Smooth muscle cell (in vitro differentiated cells): ENCODE measurements around the gene AKR1B15. TPM values are rescaled to one million over a fixed set of nuclear protein-coding genes. Genes with fewer than 3 reads are reported as not detected.
A peak's percentile ranks its signal among the peaks of the same experiment; 100 is the strongest.

Experiments used
- DNase-seq: peaks from one replicate; lab custom pipeline; 2025; ENCODE audit not compliant: unreplicated experiment; lab: John Stamatoyannopoulos, UW
- H2AFZ ChIP-seq: fragments of 200-600 bp; sonication (generic); 2 replicates; pipeline ENCODE4 v1.6.0; 2016; ENCODE audit warnings: antibody characterized with exemption, low read depth, mild to moderate bottlenecking
- H3F3A ChIP-seq: fragments of 200-600 bp; sonication (generic); 2 replicates; pipeline ENCODE4 v1.6.0; 2017; ENCODE audit warnings: antibody characterized with exemption, low read depth
- H3K27ac ChIP-seq: fragments of 200-600 bp; sonication (generic); 2 replicates; pipeline ENCODE4 v1.5.1; 2016; ENCODE audit warnings: low read depth, mild to moderate bottlenecking
- H3K27me3 ChIP-seq: fragments of 200-600 bp; sonication (generic); 2 replicates; pipeline ENCODE4 v1.6.1; 2016; ENCODE audit warnings: low read depth, mild to moderate bottlenecking
- H3K36me3 ChIP-seq: fragments of 200-600 bp; sonication (generic); 2 replicates; pipeline ENCODE4 v1.5.1; 2016; ENCODE audit warnings: low read depth
- H3K4me1 ChIP-seq: fragments of 200-600 bp; sonication (generic); 2 replicates; pipeline ENCODE4 v1.5.1; 2016; ENCODE audit warnings: low read depth
- H3K4me2 ChIP-seq: fragments of 200-600 bp; sonication (generic); 2 replicates; pipeline ENCODE4 v1.6.0; 2016; ENCODE audit warnings: mild to moderate bottlenecking
- H3K4me3 ChIP-seq: fragments of 200-600 bp; sonication (generic); 2 replicates; pipeline ENCODE4 v1.5.1; 2016; ENCODE audit warnings: mild to moderate bottlenecking
- H3K79me2 ChIP-seq: fragments of 200-600 bp; sonication (generic); 2 replicates; pipeline ENCODE4 v1.6.0; 2016; ENCODE audit warnings: low read depth, mild to moderate bottlenecking
- H3K9ac ChIP-seq: fragments of 200-600 bp; sonication (generic); 2 replicates; pipeline ENCODE4 v1.6.0; 2016; ENCODE audit warnings: low read depth
- H3K9me3 ChIP-seq: fragments of 200-600 bp; sonication (generic); replicated peaks from 2 replicates; pipeline ENCODE4 v1.5.1; 2016; ENCODE audit warnings: low read depth
- H4K20me1 ChIP-seq: fragments of 200-600 bp; sonication (generic); 2 replicates; pipeline ENCODE4 v1.6.0; 2016; ENCODE audit warnings: low read depth
- WGBS: methylation state at CpG from one replicate; pipeline ENCODE4 v1.1.7; 2016; ENCODE audit warnings: low lambda C conversion rate; 5-methylcytosine and 5-hydroxymethylcytosine counted together
- polyA plus RNA-seq: library from polyadenylated mRNA; unstranded; fragments of >200 nt; fragmentation: Nextera tagmentation; extraction: Ambion mirVana; gene quantifications from 2 replicates; pipeline ENCODE4 v1.2.1, GENCODE V29; 2016
- total RNA-seq: library from RNA; depleted of rRNA; stranded (reverse); fragments of >200 nt; gene quantifications from 2 replicates; pipeline ENCODE4 v1.2.3, GENCODE V29; 2014
- TF ChIP-seq, protein P1 (sequence below): fragments of 200-600 bp; sonication (generic); IDR thresholded peaks from 2 replicates; pipeline ENCODE4 v1.5.1; 2017; ENCODE audit warnings: borderline replicate concordance, mild to moderate bottlenecking, antibody characterized with exemption; ENCODE audit not compliant: insufficient read depth, poor library complexity, severe bottlenecking

The AKR1B15 gene
- total and polyA plus RNA-seq, 2 experiments from 2014 or later = 0.43 to 0.81 TPM

DNA sequence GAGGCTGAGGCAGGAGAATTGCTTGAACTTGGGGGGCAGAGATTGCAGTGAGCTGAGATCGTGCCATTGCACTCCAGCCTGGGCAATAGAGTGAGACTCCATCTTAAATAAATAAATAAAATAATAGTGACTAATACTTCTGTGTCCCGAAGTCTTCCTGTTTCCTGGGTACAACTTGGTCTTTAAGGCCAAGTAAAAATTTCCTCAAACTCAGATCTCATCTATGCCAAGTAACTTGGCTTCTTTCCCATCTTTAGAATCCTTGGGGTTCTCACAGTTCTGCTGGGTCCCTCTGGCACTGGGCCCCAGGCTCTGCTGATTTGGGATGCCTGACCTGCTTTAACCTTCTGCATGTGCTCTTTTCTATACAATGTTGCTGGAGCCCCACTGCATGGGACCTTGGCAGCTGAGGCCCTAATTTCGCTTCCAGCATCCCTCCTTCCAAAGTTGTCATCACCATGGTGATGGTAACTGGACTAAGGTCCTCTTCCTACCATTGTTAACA lies 44.2 kb upstream of the AKR1B15 start:
- WGBS = 92% methylated on average over 3 of the region's 3 CpGs
- no peaks in the 10 kb centered on the region for H3K27me3 ChIP-seq
- no peak for DNase-seq
- H3K27ac ChIP-seq = no peak overlapping the region
- H3K4me3 ChIP-seq = no peak overlapping the region
- no peaks in the 10 kb centered on the region for H3K9me3 ChIP-seq
- no peak overlapping the region for H2AFZ ChIP-seq
- no peaks in the 10 kb centered on the region for H4K20me1 ChIP-seq
- TF ChIP-seq, protein P1, sequence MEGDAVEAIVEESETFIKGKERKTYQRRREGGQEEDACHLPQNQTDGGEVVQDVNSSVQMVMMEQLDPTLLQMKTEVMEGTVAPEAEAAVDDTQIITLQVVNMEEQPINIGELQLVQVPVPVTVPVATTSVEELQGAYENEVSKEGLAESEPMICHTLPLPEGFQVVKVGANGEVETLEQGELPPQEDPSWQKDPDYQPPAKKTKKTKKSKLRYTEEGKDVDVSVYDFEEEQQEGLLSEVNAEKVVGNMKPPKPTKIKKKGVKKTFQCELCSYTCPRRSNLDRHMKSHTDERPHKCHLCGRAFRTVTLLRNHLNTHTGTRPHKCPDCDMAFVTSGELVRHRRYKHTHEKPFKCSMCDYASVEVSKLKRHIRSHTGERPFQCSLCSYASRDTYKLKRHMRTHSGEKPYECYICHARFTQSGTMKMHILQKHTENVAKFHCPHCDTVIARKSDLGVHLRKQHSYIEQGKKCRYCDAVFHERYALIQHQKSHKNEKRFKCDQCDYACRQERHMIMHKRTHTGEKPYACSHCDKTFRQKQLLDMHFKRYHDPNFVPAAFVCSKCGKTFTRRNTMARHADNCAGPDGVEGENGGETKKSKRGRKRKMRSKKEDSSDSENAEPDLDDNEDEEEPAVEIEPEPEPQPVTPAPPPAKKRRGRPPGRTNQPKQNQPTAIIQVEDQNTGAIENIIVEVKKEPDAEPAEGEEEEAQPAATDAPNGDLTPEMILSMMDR = no peak
- no peaks in the 10 kb centered on the region for H3K79me2 ChIP-seq
- no peaks in the 10 kb centered on the region for H3K4me1 ChIP-seq
- no peaks in the 10 kb centered on the region for H3K36me3 ChIP-seq
- no peaks in the 10 kb centered on the region for H3F3A ChIP-seq
- no peak overlapping the region for H3K4me2 ChIP-seq
- H3K9ac ChIP-seq = no peak overlapping the region

DNA sequence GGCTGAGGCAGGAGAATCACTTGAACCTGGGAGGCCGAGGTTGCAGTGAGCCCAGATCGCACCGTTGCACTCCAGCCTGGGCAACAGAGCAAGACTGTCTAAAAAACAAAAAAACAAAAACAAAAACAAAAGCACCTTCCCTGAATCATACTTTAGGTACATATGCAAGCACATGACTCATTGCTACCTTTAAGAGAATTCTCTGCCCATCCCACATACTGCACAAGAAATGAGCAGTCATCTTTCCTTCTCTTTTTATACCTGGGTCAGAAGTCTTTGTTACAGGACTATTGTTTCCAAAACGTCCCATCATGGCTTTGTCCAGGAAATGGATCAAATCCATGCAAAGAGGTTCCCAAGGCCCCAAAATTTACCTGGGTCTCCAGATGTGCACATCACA lies 43.1 kb upstream of the AKR1B15 start:
- no peaks in the 10 kb centered on the region for H3K36me3 ChIP-seq
- DNase-seq = no peak
- H4K20me1 ChIP-seq = no peaks in the 10 kb centered on the region
- 87% methylated on average over 4 of the region's 4 CpGs for WGBS
- no peaks in the 10 kb centered on the region for H3K27me3 ChIP-seq
- no peak overlapping the region for H3K9ac ChIP-seq
- TF ChIP-seq, protein P1 = no peak
- no peak overlapping the region for H3K4me2 ChIP-seq
- H3K4me3 ChIP-seq = no peak overlapping the region
- H2AFZ ChIP-seq = no peak overlapping the region
- no peaks in the 10 kb centered on the region for H3K79me2 ChIP-seq
- no peaks in the 10 kb centered on the region for H3K9me3 ChIP-seq
- no peaks in the 10 kb centered on the region for H3K4me1 ChIP-seq
- H3F3A ChIP-seq = no peaks in the 10 kb centered on the region
- peak overlapping the region; percentile 23 for H3K27ac ChIP-seq

DNA sequence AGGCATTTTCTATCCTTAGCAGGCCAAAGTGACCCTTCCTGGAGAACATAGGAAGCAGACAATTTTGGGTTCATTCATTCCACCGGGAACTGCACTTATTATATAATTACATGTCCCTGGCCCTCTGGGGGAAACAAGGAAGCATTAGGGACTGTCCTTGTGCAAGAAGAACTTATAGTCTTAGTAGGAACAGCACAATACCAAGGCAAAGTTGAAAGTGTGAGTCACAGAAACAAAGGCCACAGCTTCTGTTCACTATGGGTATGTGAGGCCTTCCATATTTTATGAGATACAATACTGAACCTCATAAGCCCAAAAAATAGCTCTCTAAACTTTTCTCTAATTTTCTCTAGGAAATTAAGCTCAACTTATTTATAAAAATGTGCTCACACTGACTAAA lies 39.9 kb upstream of the AKR1B15 start:
- H3K4me1 ChIP-seq = no peaks in the 10 kb centered on the region
- H3K36me3 ChIP-seq = no peaks in the 10 kb centered on the region
- no peak overlapping the region for H3K27ac ChIP-seq
- H3F3A ChIP-seq = no peaks in the 10 kb centered on the region
- WGBS = 100% methylated on average over 1 of the region's 1 CpG
- H3K4me3 ChIP-seq = no peak overlapping the region
- no peaks in the 10 kb centered on the region for H4K20me1 ChIP-seq
- DNase-seq = no peak
- H3K4me2 ChIP-seq = no peak overlapping the region
- TF ChIP-seq, protein P1 = no peak
- H3K79me2 ChIP-seq = no peaks in the 10 kb centered on the region
- no peak overlapping the region for H2AFZ ChIP-seq
- no peaks in the 10 kb centered on the region for H3K27me3 ChIP-seq
- H3K9me3 ChIP-seq = no peaks in the 10 kb centered on the region
- no peak overlapping the region for H3K9ac ChIP-seq

DNA sequence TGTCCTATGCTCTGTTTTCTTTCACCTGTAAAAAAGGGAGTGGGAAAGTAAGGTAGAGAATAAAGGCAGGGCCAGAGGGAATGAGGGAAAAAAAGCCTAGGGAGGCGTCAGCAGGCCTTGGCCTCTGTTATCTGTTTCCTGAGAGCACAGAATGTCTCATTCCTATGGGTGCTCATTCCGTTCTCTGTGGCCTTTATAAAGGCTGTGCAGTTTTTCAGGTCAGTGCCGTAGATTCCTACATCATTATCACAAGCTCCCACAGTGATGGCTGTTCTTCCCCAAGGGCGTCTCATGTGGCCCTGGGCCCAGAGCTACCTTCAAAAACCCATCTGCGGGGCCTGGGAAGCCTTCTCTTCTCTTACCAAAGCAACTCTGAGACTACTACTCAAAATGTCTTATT lies 38.3 kb upstream of the AKR1B15 start:
- H3K9me3 ChIP-seq = no peaks in the 10 kb centered on the region
- DNase-seq = no peak
- H4K20me1 ChIP-seq = no peaks in the 10 kb centered on the region
- no peaks in the 10 kb centered on the region for H3K79me2 ChIP-seq
- no peak overlapping the region for H3K4me3 ChIP-seq
- H3F3A ChIP-seq = no peaks in the 10 kb centered on the region
- no peak overlapping the region for H3K4me2 ChIP-seq
- H3K9ac ChIP-seq = no peak overlapping the region
- no peaks in the 10 kb centered on the region for H3K36me3 ChIP-seq
- WGBS = 65% methylated on average over 5 of the region's 5 CpGs
- no peak overlapping the region for H2AFZ ChIP-seq
- no peaks in the 10 kb centered on the region for H3K4me1 ChIP-seq
- H3K27ac ChIP-seq = no peak overlapping the region
- no peaks in the 10 kb centered on the region for H3K27me3 ChIP-seq
- TF ChIP-seq, protein P1 = no peak
